SH-SY5Y (cell line): Measurements from ENCODE around the gene CWC22.

Experiments
- GATA2 ChIP-seq: IDR thresholded peaks from 2 replicates; pipeline ENCODE4 v1.6.1; 2011; ENCODE audit warnings: mild to moderate bottlenecking, low read depth, low read length
- GATA3 ChIP-seq: IDR thresholded peaks from 2 replicates; pipeline ENCODE4 v1.6.1; 2011; ENCODE audit warnings: low read depth, mild to moderate bottlenecking, low read length, moderate library complexity

- TF ChIP-seq GATA2 = no peak
- no peak for TF ChIP-seq GATA3
Measured at GRCh38 chr2:179911569-179911968, 95.5 kb downstream of the CWC22 start.
